ENCODE measurements around the gene MEGF6.

- no peak for TF ChIP-seq POLR2A (IDR thresholded peaks at IDR 0.05; ENCODE audit: control extremely low read depth in 1 of 2, low read depth in 2 of 2, low read length in 2 of 2)
- no peak for TF ChIP-seq POLR2AphosphoS5 (IDR thresholded peaks at IDR 0.05; ENCODE audit: low read depth, low read length)
- no peak for TF ChIP-seq EZH2 (IDR thresholded peaks at IDR 0.05; ENCODE audit: low read depth, low read length, severe bottlenecking)
- TF ChIP-seq CREB1 (IDR thresholded peaks at IDR 0.05), result no peak
- no peak for TF ChIP-seq CTCF (IDR thresholded peaks at IDR 0.05; ENCODE audit: control extremely low read depth in 1 of 3, insufficient read depth in 1 of 3, low read depth in 1 of 3, low read length in 3 of 3)
- no peak for TF ChIP-seq ATF3 (IDR thresholded peaks at IDR 0.05; ENCODE audit: insufficient read depth, low read depth, low read length)
- no peak for TF ChIP-seq SUZ12 (IDR thresholded peaks at IDR 0.05; ENCODE audit: low read length)
- no peak for TF ChIP-seq YY1 (IDR thresholded peaks at IDR 0.05; ENCODE audit: low read depth, low read length)
- TF ChIP-seq HDAC2 (IDR thresholded peaks at IDR 0.05; ENCODE audit: borderline replicate concordance in 1 of 2, low read depth in 2 of 2, low read length in 2 of 2), result no peak
- TF ChIP-seq EP300 (IDR thresholded peaks at IDR 0.05; ENCODE audit: borderline replicate concordance in 1 of 2, low read depth in 2 of 2, low read length in 2 of 2), result no peak
- TF ChIP-seq TAF1 (IDR thresholded peaks at IDR 0.05; ENCODE audit: low read depth, low read length), result no peak
- TF ChIP-seq JUND (IDR thresholded peaks at IDR 0.05; ENCODE audit: low read length), result no peak
Observed at GRCh38 chr1:3503525-3503886, 107.8 kb downstream of the MEGF6 start.

Data from H1 (cell line).